CD14-positive monocyte (primary cell): ENCODE data around the gene APOBEC3A. TPM values are rescaled to one million over a fixed set of nuclear protein-coding genes. Genes with fewer than 3 reads are reported as not detected.
A peak's percentile ranks its signal among the peaks of the same experiment; 100 is the strongest.

Source experiments
- DNase-seq, 3 donors: peaks; one replicate each; pipeline ENCODE4 v3.0.0-alpha.2; 2011 to 2022
- H2AFZ ChIP-seq: 2 replicates; pipeline ENCODE4 v1.6.0; 2012; ENCODE audit warnings: mild to moderate bottlenecking, low read depth, low read length, inconsistent platforms; ENCODE audit not compliant: insufficient read depth, poor library complexity, severe bottlenecking
- H3K27ac ChIP-seq, 2 donors: 1 replicate in 1 of 2; 2 replicates in 1 of 2; pipeline ENCODE4 v1.5.1; 2012 to 2013; ENCODE audit warnings: low read length in 2 of 2, control low read depth in 1 of 2, inconsistent platforms in 1 of 2, low read depth in 1 of 2, mild to moderate bottlenecking in 1 of 2
- H3K27me3 ChIP-seq, 2 donors: one replicate each; pipeline versions ENCODE4 v1.6.0 to v1.6.1; 2011 to 2013; ENCODE audit warnings: low read length in 2 of 2; ENCODE audit not compliant: control insufficient read depth in 2 of 2, insufficient read depth in 2 of 2
- H3K36me3 ChIP-seq, 2 donors: replicated peaks in 1 of 2; 1 replicate in 1 of 2; 2 replicates in 1 of 2; pipeline versions ENCODE4 v1.5.1 to v1.6.1; 2012 to 2013; ENCODE audit warnings: low read length in 2 of 2, control low read depth in 1 of 2, inconsistent platforms in 1 of 2, mild to moderate bottlenecking in 1 of 2; ENCODE audit not compliant: insufficient read depth in 2 of 2, control insufficient read depth in 1 of 2
- H3K4me1 ChIP-seq, 2 donors: 1 replicate in 1 of 2; 2 replicates in 1 of 2; pipeline versions ENCODE4 v1.5.1 to v1.6.1; 2012 to 2013; ENCODE audit warnings: low read length in 2 of 2, control low read depth in 1 of 2, inconsistent platforms in 1 of 2, mild to moderate bottlenecking in 1 of 2, moderate library complexity in 1 of 2; ENCODE audit not compliant: insufficient read depth in 2 of 2, control insufficient read depth in 1 of 2
- H3K4me2 ChIP-seq: replicated peaks from 2 replicates; pipeline ENCODE3; 2012; ENCODE audit warnings: low read length, moderate library complexity, mild to moderate bottlenecking; ENCODE audit not compliant: poor library complexity, severe bottlenecking; ENCODE audit errors: extremely low read depth
- H3K4me3 ChIP-seq, 3 experiments: fragments of 200-600 bp in 1 of 3; sonication (generic) in 1 of 3; replicated peaks in 1 of 3; 1 replicate in 2 of 3; 2 replicates in 1 of 3; pipeline ENCODE4 v1.5.1; 2011 to 2013; ENCODE audit warnings: low read length in 3 of 3, mild to moderate bottlenecking in 3 of 3, control low read depth in 2 of 3, low read depth in 2 of 3, inconsistent platforms in 1 of 3, moderate library complexity in 1 of 3
- H3K79me2 ChIP-seq: 2 replicates; pipeline ENCODE4 v1.6.0; 2012; ENCODE audit warnings: mild to moderate bottlenecking, control low read depth, inconsistent platforms, low read length, moderate library complexity; ENCODE audit not compliant: insufficient read depth
- H3K9ac ChIP-seq: 2 replicates; pipeline ENCODE4 v1.6.0; 2017; ENCODE audit warnings: low read length, mild to moderate bottlenecking; ENCODE audit not compliant: insufficient read depth, poor library complexity, severe bottlenecking
- H3K9me3 ChIP-seq, 2 donors: replicated peaks in 1 of 2; 1 replicate in 1 of 2; 2 replicates in 1 of 2; pipeline versions ENCODE4 v1.5.1 to v1.6.1; 2012 to 2013; ENCODE audit warnings: low read length in 2 of 2, control low read depth in 1 of 2; ENCODE audit not compliant: control insufficient read depth in 1 of 2, insufficient read depth in 1 of 2
- H4K20me1 ChIP-seq: 2 replicates; pipeline ENCODE4 v1.6.0; 2012; ENCODE audit warnings: mild to moderate bottlenecking, low read length, control low read depth, moderate library complexity; ENCODE audit not compliant: insufficient read depth
- H3K27ac Mint-ChIP-seq, 7 donors: one replicate each; pipeline ENCODE4 v1.8.0; 2020; ENCODE audit warnings: mild to moderate bottlenecking in 7 of 7, mixed read lengths in 7 of 7, moderate library complexity in 6 of 7, inconsistent platforms in 2 of 7
- H3K27me3 Mint-ChIP-seq, 3 donors: one replicate each; pipeline ENCODE4 v1.8.0; 2021 to 2022; ENCODE audit warnings: low read depth in 3 of 3, mild to moderate bottlenecking in 3 of 3, mixed read lengths in 3 of 3, moderate library complexity in 3 of 3, inconsistent platforms in 1 of 3
- H3K36me3 Mint-ChIP-seq, 2 donors: one replicate each; pipeline ENCODE4 v1.8.0; 2020; ENCODE audit warnings: mixed read lengths in 2 of 2, inconsistent platforms in 1 of 2, mild to moderate bottlenecking in 1 of 2
- H3K4me1 Mint-ChIP-seq: one replicate; pipeline ENCODE4 v1.8.0; 2020; ENCODE audit warnings: mild to moderate bottlenecking, mixed read lengths
- H3K4me3 Mint-ChIP-seq, 2 donors: one replicate each; pipeline ENCODE4 v1.8.0; 2020; ENCODE audit warnings: mild to moderate bottlenecking in 2 of 2, mixed read lengths in 2 of 2, moderate library complexity in 1 of 2
- H3K9me3 Mint-ChIP-seq, 7 donors: one replicate each; pipeline ENCODE4 v1.8.0; 2020 to 2022; ENCODE audit warnings: mixed read lengths in 7 of 7, mild to moderate bottlenecking in 6 of 7, moderate library complexity in 6 of 7, inconsistent platforms in 2 of 7
- WGBS: methylation state at CpG from one replicate; pipeline ENCODE4 v1.1.5; 2013; ENCODE audit warnings: missing lambda C conversion rate; ENCODE audit not compliant: insufficient coverage; 5-methylcytosine and 5-hydroxymethylcytosine counted together
- intact Hi-C, 2 donors: fragments of 100-400 bp; cut with micrococcal nuclease; formaldehyde crosslinking; loops; one replicate each; pipeline versions ENCODE4 v1.15.0 to v1.15.1; 2023
- polyA plus RNA-seq, 3 donors: library from polyadenylated mRNA; depleted of rRNA in 1 of 3; unstranded in 2 of 3; stranded (reverse) in 1 of 3; fragments of 300-500 nt in 2 of 3; fragments of >200 nt in 1 of 3; fragmentation: Illumina TruSeq in 2 of 3; gene quantifications; 1 replicate in 2 of 3; 2 replicates in 1 of 3; pipeline ENCODE4 v1.2.3, GENCODE V29; 2012 to 2021
- TF ChIP-seq, protein P1 (sequence below): fragments of 200-600 bp; IDR thresholded peaks from one replicate; pipeline ENCODE4 v1.8.0; 2022; ENCODE audit warnings: antibody characterized with exemption, mild to moderate bottlenecking

The APOBEC3A gene
- polyA plus RNA-seq, 3 donors = 233 to 845 (median 247) TPM

DNA sequence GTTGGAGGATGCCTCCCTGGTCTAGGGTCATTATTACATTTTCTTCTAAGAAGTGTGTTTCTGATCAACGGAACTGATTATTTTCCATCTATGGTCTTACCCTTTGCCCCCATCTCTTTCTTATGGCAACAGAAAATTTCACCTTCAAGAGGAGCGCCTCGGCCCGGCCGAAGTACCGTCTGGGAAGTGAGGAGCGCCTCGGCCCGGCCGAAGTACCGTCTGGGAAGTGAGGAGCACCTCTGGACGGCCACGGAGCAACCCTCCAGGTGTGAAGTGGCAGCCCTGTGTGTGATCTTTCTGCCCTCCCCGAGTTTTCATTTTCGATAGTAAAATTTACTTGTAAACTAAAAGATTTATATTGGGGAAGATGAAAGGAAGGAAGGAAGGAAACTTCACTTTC, 53.5 kb downstream of the APOBEC3A start:
- no peak for DNase-seq
- no peak overlapping the region for H3K4me3 ChIP-seq
- Mint-ChIP-seq H3K4me3 (no peak overlapping the region), H3K9me3 (peaks cover 0 to 3% (median 0%) of the 10 kb centered on the region in 7 donors), H3K27ac (peak overlapping the region in 1 of 7 donors; percentile 74), H3K4me1 (peaks cover 23% of the 10 kb centered on the region), H3K36me3 (peaks cover 0 to 3% of the 10 kb centered on the region in 2 donors), H3K27me3 (peaks cover 0 to 3% (median 2%) of the 10 kb centered on the region in 3 donors)
- intact Hi-C loops = loop anchor here in 1 of 2 donors (10.0 kb wide), 1 partner anchor 104 kb away; no protein-coding TSS in a partner anchor
- no peak overlapping the region for H2AFZ ChIP-seq
- no peaks in the 10 kb centered on the region for H3K9me3 ChIP-seq
- peaks cover 18% of the 10 kb centered on the region for H3K79me2 ChIP-seq
- WGBS = 83% methylated on average over 7 of the region's 15 CpGs
- no peak overlapping the region for H3K4me2 ChIP-seq
- peaks cover 20 to 24% of the 10 kb centered on the region in 2 donors for H3K4me1 ChIP-seq
- no peaks in the 10 kb centered on the region for H3K27me3 ChIP-seq
- no peak overlapping the region for H3K9ac ChIP-seq
- H4K20me1 ChIP-seq = no peaks in the 10 kb centered on the region
- TF ChIP-seq, protein P1, sequence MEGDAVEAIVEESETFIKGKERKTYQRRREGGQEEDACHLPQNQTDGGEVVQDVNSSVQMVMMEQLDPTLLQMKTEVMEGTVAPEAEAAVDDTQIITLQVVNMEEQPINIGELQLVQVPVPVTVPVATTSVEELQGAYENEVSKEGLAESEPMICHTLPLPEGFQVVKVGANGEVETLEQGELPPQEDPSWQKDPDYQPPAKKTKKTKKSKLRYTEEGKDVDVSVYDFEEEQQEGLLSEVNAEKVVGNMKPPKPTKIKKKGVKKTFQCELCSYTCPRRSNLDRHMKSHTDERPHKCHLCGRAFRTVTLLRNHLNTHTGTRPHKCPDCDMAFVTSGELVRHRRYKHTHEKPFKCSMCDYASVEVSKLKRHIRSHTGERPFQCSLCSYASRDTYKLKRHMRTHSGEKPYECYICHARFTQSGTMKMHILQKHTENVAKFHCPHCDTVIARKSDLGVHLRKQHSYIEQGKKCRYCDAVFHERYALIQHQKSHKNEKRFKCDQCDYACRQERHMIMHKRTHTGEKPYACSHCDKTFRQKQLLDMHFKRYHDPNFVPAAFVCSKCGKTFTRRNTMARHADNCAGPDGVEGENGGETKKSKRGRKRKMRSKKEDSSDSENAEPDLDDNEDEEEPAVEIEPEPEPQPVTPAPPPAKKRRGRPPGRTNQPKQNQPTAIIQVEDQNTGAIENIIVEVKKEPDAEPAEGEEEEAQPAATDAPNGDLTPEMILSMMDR = no peak
- H3K27ac ChIP-seq = no peak overlapping the region
- H3K36me3 ChIP-seq = no peaks in the 10 kb centered on the region

Other genes starting within 250 kb of the APOBEC3A start
- 100 to 1,000 TPM in 1 of 3 donors, 10 to 100 TPM in 2; 95.8 to 159 (median 97.8) TPM for gene SUN2, start 201.6 kb upstream of the APOBEC3A start, polyA plus RNA-seq
- gene DNAL4, start 163.5 kb upstream of the APOBEC3A start, polyA plus RNA-seq = 1 to 10 TPM; 8.9 to 9.3 (median 9.0) TPM
- under 1 TPM in 1 of 3 donors, not detected in 2; 0.04 TPM for gene NPTXR, start 113.6 kb upstream of the APOBEC3A start, polyA plus RNA-seq
- 10 to 100 TPM in 1 of 3 donors, 1 to 10 TPM in 2; 2.1 to 26.7 (median 5.0) TPM for gene CBX6, start 85.4 kb upstream of the APOBEC3A start, polyA plus RNA-seq
- 10 to 100 TPM in 2 of 3 donors, under 1 TPM in 1; 0.40 to 48.2 (median 12.6) TPM for gene APOBEC3B, start 24.7 kb downstream of the APOBEC3A start, polyA plus RNA-seq
- gene APOBEC3C, start 56.6 kb downstream of the APOBEC3A start, polyA plus RNA-seq = 10 to 100 TPM; 19.7 to 86.3 (median 69.4) TPM
- gene APOBEC3D, start 63.5 kb downstream of the APOBEC3A start, polyA plus RNA-seq = 1 to 10 TPM; 1.7 to 4.3 (median 2.0) TPM
- 1 to 10 TPM; 4.1 to 8.0 (median 4.4) TPM for gene APOBEC3F, start 83.3 kb downstream of the APOBEC3A start, polyA plus RNA-seq
- 10 to 100 TPM; 33.3 to 73.6 (median 64.5) TPM for gene APOBEC3G, start 119.7 kb downstream of the APOBEC3A start, polyA plus RNA-seq
- under 1 TPM in 1 of 3 donors, not detected in 2; 0.28 TPM for gene APOBEC3H, start 139.6 kb downstream of the APOBEC3A start, polyA plus RNA-seq
- gene CBX7, start 195.1 kb downstream of the APOBEC3A start, polyA plus RNA-seq = 10 to 100 TPM in 1 of 3 donors, 1 to 10 TPM in 2; 3.1 to 18.0 (median 4.0) TPM